ENCODE results near the gene WNT16. TPM values are rescaled to one million over a fixed set of nuclear protein-coding genes. Genes with fewer than 3 reads are reported as not detected.
"Not testable (repeated sequence)": the region's sequence is repeated elsewhere in the genome, so short reads cannot be mapped to it uniquely, and the experiment has no call there.

The WNT16 gene
- total RNA-seq, 1 donor from 2014 or later = not detected

- no peak for DNase-seq (ENCODE audit: low read depth in 2 of 2)
Measured at GRCh38 chr7:121306565-121306964, 22.2 kb upstream of the WNT16 start.

DNA sequence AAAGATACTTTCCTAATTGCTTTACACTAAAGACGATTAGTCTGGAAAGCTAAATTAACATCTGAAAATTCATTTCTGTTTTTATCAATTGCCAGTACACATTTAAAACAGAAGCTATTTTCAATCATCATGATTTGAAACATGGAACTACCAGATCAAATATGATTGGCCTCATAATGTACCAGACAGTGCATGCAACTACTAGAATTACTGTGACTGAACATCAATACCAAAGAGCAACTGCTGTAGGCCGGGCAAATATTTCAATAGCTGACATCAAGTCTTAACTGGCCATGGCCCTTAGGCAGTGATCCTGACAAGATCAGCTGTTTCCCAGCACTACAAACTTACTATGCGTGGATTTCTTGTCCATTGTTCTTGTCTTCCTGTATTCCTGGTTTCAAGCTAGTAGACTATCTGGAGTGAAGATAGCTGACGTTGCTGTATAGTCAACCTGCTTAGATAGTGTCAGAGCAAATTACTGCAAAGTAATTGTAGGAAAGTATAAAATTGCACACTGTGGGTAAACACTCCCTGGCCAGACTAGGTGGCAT lies 21.7 kb upstream of the WNT16 start:
- no peak for DNase-seq (ENCODE audit: low read depth in 2 of 2)

DNA sequence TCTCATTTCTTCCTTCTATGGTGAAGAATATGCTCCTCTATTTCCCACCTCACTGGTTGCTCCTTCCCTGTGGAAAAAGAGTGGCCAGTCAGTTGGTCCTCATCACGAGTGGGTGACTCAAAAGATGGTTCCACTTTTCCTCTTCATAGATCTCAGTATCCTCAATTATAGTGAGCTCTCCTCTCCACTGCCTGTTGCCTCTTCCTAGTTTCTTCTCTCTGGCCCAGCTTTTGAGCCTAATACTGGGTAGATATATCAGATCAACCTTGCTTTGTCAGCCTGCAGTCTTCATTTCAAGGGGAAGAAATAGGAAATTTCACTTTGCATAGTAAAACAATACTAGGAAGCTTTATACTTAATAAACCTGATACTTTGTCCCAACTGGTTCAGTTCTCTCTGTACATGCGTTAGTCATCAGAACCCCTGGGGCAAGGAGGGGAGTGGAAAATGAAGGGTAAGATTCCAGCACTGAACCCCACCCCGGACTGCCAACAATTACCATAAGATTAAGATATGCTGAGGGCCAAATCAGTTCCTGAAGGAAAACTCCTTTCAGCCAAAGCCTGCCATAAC lies 15.5 kb upstream of the WNT16 start:
- no peak for DNase-seq (ENCODE audit: low read depth in 2 of 2)

GRCh38 chr7:121313793-121314676 lies 14.8 kb upstream of the WNT16 start:
- DNase-seq (ENCODE audit: low read depth in 2 of 2) = no peak

DNA sequence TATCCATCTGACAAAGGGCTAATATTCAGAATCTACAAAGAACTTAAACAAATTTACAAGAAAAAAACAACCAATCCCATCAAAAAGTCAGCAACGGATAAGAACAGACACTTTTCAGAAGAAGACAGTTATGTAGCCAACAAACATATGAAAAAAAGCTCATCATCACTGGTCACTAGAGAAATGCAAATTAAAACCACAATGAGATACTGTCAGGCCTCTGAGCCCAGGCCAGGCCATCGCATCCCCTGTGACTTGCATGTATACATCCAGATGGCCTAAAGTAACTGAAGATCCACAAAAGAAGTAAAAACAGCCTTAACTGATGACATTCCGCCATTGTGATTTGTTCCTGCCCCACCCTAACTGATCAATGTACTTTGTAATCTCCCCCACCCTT lies 13.6 kb upstream of the WNT16 start:
- not testable (repeated sequence) for DNase-seq (ENCODE audit: low read depth in 2 of 2)

DNA sequence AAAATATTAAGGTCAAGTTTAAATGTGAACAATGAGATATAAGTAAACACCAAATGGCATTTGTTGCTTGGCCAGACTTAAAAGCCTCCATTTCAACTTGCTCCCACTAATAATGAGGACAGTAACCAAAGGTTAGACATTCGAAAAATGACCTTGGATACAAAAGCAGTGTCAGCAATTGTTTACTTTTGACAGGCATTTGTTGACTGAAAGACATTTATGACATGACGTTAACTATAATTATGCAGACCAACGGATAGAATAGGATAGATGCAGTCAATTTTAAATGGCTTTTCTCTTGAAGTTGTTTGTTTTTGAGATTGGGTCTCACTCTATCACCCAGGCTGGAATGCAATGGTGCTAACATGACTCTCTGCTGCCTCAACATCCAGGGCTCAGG lies 6.3 kb upstream of the WNT16 start:
- no peak for DNase-seq (ENCODE audit: low read depth in 2 of 2)

GRCh38 chr7:121323515-121324302 lies 5.1 kb upstream of the WNT16 start:
- no peak for DNase-seq (ENCODE audit: low read depth in 2 of 2)

DNA sequence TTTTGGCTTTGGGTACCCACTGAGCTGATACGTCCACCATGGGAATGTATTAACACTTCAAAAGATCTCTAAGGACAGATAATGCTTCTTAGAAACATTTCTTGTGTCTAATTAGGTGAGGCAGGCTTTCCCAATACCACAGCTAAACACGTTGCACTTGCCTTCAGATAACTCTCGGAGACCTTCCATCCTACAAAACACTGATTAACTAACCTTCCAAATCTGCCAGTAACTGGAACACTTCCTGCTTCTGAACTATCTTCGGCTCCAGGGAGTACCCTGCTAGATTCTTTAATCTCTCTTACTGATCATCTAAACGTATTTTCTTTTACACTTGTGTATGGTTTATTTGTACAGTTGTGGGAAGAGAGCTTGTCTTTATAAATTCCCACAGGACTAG lies 1.1 kb upstream of the WNT16 start:
- no peak for DNase-seq (ENCODE audit: low read depth in 2 of 2)

DNA sequence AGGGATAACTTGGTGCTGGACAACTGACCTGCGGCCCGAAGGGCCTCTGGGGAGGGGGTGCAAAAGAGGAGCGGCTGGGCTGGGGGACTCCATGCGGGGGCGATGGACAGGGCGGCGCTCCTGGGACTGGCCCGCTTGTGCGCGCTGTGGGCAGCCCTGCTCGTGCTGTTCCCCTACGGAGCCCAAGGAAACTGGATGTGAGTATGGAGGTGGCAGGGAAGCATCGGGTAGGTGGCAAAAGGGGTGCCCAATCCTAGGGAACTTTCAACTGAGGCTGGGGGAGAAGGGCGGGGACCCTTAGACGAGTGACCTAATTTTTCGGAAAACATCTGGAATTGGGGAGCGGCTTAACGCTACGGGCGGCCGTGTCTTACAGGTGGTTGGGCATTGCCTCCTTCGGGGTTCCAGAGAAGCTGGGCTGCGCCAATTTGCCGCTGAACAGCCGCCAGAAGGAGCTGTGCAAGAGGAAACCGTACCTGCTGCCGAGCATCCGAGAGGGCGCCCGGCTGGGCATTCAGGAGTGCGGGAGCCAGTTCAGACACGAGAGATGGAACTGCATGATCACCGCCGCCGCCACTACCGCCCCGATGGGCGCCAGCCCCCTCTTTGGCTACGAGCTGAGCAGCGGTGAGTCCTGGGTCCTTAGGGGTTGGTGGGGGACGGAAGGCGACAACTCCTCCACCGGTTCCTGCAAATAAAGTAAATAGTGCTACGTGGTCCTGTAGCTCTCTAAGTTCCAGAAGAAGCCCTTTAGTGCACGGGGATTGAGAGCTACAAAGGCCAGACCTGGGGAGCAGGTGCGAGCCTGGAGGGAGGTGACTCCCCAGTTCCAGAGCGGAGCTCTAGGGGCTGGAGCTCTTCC lies 622 bp downstream of the WNT16 start:
- no peak for DNase-seq (ENCODE audit: low read depth in 2 of 2)

GRCh38 chr7:121330053-121330833 lies 1.4 kb downstream of the WNT16 start:
- no peak for DNase-seq (ENCODE audit: low read depth in 2 of 2)

- DNase-seq (ENCODE audit: low read depth in 2 of 2) = no peak
Measured at GRCh38 chr7:121331048-121331447, 2.2 kb downstream of the WNT16 start.

DNA sequence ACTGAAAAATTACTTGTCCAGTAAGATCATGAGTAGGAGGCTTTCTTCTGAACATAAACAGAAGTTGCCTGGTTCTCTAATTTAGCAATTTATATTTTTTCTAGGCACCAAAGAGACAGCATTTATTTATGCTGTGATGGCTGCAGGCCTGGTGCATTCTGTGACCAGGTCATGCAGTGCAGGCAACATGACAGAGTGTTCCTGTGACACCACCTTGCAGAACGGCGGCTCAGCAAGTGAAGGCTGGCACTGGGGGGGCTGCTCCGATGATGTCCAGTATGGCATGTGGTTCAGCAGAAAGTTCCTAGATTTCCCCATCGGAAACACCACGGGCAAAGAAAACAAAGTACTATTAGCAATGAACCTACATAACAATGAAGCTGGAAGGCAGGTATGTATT lies 2.8 kb downstream of the WNT16 start:
- no peak for DNase-seq (ENCODE audit: low read depth in 2 of 2)

DNA sequence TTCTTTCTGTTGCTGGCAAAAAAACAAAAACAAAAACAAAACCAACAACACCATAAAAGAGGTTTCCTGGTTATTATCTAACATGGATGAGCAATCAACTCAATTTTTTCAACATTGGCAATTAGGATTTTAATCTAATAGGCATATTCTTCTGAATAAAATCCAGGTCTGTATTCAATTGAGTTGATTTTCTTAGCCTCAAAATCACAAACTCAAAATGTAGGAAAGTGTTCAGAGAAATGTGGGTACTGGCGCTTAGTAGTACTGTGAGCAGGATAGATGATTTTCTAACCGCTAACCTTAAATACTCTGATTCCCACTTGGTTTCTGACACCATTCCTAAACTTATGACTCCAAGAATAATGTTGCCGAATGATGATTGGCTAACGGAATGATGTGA lies 5.6 kb downstream of the WNT16 start:
- no peak for DNase-seq (ENCODE audit: low read depth in 2 of 2)

DNA sequence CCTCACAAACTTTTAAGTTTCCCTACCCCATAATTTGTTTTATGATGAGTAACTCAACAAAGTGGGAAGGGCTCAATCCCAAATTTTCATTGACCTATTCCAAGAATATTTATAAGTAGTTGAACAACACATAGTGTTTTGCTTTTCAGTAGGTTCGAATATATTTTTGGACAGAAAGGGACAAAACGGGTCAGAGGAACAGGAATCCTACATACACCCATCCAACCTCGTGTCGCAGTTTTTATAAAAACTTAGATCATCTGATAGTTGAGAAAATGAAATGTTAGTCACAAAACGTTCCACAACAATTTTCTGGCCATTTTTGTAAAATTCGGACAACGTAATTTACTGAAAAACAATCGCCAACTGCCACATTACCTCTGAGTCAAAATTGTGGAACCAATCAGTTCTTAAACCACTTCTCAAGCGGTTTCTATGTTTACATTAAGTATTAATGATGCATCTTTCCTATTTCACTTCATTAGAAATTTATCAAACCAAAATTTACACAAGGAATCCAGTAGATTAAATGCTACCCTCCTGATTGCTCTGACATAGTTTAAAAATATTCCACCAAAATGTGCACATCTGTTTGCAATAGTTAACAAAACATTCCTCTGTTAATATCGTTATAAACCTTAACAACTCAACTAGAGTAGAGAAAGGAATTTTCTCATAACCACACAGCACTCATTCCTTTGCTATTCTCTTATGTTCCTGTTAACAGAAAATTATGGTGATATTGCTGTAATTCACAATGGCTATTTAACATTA lies 6.3 kb downstream of the WNT16 start:
- DNase-seq (ENCODE audit: low read depth in 2 of 2) = no peak

- DNase-seq (ENCODE audit: low read depth in 2 of 2) = no peak
Measured at GRCh38 chr7:121336579-121336978, 7.8 kb downstream of the WNT16 start.

DNA sequence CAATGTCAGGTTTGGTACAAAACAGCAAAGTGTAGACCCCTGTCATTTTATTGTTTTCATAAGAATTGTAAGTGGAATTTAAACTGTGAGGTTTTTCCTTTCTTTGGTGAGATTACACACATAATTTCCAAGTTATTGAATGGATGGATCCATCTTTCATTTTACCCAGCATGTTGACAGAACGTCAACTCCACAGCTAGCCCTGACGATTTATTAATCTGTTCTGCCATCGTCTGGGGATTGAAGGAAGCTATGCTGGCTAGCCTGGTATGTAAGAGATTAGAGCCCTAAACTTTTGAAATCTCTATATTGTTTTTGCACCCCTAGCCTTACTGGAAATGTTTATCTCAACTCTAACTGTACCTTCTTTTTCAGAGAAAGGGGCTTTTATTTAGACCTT lies 8.6 kb downstream of the WNT16 start:
- no peak for DNase-seq (ENCODE audit: low read depth in 2 of 2)

DNA sequence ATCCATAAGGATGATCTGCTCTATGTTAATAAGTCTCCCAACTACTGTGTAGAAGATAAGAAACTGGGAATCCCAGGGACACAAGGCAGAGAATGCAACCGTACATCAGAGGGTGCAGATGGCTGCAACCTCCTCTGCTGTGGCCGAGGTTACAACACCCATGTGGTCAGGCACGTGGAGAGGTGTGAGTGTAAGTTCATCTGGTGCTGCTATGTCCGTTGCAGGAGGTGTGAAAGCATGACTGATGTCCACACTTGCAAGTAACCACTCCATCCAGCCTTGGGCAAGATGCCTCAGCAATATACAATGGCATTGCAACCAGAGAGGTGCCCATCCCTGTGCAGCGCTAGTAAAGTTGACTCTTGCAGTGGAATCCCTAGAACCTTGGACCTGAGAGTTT lies 10.3 kb downstream of the WNT16 start:
- no peak for DNase-seq (ENCODE audit: low read depth in 2 of 2)

DNA sequence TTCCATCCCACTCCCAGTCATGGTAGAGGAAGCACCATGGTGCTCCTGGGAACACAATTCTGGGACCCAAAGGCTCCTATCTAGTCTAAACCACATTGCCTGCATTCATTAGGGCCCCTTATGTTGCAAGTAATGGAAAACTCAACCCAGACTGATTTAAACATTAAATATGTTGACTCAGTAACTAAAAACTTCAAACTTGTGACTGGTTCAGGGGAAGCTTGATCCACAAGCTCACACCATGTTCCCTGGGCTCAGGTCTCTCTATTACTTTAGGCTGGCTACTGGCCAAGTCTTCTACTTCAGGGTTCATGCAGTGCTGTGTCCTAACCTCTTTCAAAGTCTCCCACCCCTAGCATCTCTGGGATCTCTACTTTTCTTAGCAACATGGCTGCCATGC lies 13.1 kb downstream of the WNT16 start:
- no peak for DNase-seq (ENCODE audit: low read depth in 2 of 2)

GRCh38 chr7:121342631-121343030 lies 13.8 kb downstream of the WNT16 start:
- no peak for DNase-seq (ENCODE audit: low read depth in 2 of 2)

DNA sequence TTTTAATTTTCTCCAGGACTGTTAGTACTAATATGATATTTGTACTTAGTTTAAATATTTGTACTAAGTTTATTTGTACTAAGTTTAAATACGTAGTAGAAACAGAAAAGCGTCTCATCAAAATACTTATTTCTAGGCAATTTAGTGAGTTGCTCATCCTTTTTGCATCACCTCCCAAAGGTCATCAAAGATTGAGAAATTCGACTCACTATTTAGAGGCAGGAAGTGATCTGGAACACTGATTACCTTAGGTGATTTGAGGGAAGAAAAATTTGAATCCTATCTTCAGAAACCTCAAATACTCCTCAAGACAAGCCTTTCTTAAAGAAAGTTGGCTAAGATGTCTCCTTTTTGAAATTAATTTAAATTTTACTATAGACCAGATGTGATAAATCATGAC lies 14.5 kb downstream of the WNT16 start:
- DNase-seq (ENCODE audit: low read depth in 2 of 2) = no peak

All from dermis microvascular lymphatic vessel endothelial cell (primary cell).